HG03571 (cell line): ENCODE results near the gene GABBR2.

Experiments
- ATAC-seq: cut with Tn5 transposase; IDR thresholded peaks from one replicate; pipeline ENCODE4 v1.9.1; 2021; ENCODE audit not compliant: unreplicated experiment

GABBR2 gene

DNA sequence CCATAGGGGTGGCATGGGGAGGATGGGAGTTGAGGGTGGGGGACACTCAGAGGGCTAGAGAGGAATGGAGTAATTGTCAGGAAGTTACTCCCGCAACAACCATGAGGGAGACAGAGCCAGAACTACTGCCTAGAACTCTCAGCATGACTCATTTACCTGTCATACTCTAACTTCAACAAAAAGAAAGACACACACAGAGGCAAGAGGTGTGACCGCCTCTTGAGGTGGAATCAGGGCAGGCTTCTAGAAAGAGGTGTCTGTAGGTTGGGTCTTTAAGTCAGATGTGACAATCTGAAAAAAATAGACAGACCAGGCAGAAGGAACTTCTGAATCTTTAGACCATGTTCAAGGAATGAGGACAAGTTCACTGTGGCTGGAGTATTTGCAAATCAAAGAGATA, 73.4 kb downstream of the GABBR2 start:
- ATAC-seq = no peak

- ATAC-seq = no peak
These were observed 73.9 kb downstream of the GABBR2 start for GRCh38 chr9:98634685-98635336.

GRCh38 chr9:98632839-98633238, 75.9 kb downstream of the GABBR2 start:
- ATAC-seq = no peak

- ATAC-seq = no peak
These were observed 81.4 kb downstream of the GABBR2 start for GRCh38 chr9:98627296-98627695.

- ATAC-seq = no peak
These were observed 83.0 kb downstream of the GABBR2 start for GRCh38 chr9:98625728-98626127.

DNA sequence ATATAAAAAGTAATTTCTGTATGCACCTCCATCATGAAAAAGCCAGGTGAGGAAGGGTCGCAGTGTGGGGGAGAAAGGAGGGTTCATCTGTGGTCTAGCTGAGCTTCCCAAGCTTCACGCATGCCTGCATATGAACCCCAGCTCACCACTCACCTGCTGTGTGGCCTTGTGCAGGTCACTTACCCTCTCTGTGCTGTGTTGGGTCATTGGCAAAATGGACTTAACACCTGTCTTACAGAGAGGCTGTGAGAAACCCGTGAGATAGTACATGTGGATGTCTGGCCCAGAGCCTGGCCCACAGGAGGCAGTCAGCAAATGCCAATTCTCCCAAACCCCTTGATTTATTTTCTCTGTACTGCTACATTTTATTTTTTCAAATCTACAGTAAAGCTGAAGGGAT, 88.9 kb downstream of the GABBR2 start:
- ATAC-seq = no peak

- ATAC-seq = no peak
These were observed 93.1 kb downstream of the GABBR2 start for GRCh38 chr9:98615633-98616032.

GRCh38 chr9:98614941-98615340, 93.8 kb downstream of the GABBR2 start:
- ATAC-seq = no peak

GRCh38 chr9:98612061-98612752, 96.5 kb downstream of the GABBR2 start:
- no peak for ATAC-seq

DNA sequence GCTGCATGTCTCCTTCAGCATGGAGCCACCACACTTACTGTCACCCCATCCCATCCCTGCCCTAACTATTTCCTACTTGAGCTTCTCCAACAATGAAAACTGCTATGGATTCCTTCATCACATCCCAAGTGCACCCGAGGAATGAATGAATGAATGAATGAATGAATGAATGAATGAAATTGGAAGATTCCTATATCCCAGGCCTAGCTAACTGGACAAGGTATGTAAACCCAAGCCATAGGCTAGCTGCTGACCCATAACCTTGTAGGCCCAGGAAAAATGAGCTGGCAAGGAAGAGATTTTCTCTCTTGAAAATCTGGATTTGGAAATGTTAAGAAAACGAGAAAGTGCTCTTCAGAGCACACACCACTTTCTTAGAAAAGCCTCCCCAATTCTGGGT, 97.4 kb downstream of the GABBR2 start:
- ATAC-seq = no peak

DNA sequence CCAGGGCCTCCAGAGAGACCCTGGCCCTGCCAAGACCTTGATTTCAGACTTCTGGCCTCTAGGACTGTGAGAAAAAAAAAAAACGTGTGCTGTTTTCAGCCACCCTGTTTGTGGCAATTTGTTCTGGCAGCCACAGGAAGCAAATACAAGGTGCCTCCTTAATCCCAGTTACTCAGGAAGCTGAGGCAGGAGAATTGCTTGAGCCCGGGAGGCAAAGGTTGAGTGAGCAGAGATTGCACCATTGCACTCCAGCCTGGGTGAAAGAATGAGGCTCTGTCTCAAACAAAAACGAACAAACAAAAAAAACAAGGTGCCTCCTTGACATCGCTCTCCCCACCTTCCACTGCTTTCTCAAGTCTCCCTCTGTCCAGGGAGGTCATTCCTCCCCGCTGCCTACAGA, 98.0 kb downstream of the GABBR2 start:
- no peak for ATAC-seq

GRCh38 chr9:98610211-98610610, 98.5 kb downstream of the GABBR2 start:
- ATAC-seq = no peak

DNA sequence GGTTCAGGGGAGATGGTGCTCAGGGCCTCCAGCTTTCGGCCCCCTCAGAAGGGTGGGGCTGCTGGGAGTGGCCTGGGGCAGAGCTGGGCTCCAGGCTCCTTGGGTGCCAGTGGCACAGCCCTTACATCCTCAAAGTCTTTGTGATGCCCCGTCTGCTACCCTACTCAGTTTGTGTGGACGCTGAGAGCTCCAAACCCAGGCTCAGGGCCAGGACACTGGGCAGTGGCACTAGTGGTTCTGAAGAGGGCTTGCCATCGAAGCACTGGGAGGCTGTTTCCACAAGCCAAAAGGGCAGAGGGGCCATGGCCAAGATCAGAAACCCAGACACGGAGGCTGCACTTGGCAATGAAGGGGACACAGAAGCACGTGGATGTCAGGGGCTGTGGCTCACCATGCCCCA, 99.1 kb downstream of the GABBR2 start:
- ATAC-seq = no peak

- ATAC-seq = no peak
These were observed 100.9 kb downstream of the GABBR2 start for GRCh38 chr9:98607787-98608186.

GRCh38 chr9:98607152-98607551, 101.6 kb downstream of the GABBR2 start:
- ATAC-seq = no peak

DNA sequence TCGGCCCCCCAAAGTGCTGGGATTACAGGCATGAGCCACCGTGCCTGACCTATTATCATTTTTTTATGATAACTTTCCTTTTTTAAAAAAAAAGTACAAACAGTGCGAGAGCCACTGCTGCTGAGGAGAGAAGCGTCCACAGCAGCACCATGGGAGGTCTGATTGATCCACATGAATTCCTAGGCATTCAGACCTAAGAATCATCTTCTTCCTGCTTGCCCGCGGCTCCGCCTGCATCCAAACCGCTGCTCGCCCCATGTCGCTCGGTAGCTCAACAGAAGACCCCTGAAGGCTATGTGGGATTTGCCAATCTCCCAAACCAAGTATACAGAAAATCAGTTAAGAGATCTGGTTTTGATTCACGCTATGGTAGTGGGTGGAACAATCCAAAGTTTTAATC, 102.0 kb downstream of the GABBR2 start:
- ATAC-seq = no peak

DNA sequence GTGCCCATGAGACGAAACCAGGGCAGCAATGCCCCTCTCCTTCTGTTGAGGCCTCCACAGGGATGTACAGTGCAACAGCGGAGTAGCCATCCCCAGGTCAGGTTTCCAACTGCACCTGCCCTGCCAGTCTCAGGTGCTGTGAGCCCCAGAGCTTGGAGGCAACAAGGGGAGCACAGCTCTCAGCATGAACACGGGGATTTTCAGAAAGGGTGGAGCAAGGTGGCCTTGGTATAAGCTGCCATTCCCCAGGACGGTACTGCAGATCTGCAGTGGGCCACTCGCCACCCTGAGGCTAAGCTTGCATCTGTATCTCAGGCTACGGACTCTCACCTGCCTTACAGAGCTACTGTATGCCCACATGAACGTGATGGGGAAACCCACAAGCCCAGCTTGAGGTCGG, 103.6 kb downstream of the GABBR2 start:
- no peak for ATAC-seq

- ATAC-seq = no peak
These were observed 104.8 kb downstream of the GABBR2 start for GRCh38 chr9:98603821-98604383.

DNA sequence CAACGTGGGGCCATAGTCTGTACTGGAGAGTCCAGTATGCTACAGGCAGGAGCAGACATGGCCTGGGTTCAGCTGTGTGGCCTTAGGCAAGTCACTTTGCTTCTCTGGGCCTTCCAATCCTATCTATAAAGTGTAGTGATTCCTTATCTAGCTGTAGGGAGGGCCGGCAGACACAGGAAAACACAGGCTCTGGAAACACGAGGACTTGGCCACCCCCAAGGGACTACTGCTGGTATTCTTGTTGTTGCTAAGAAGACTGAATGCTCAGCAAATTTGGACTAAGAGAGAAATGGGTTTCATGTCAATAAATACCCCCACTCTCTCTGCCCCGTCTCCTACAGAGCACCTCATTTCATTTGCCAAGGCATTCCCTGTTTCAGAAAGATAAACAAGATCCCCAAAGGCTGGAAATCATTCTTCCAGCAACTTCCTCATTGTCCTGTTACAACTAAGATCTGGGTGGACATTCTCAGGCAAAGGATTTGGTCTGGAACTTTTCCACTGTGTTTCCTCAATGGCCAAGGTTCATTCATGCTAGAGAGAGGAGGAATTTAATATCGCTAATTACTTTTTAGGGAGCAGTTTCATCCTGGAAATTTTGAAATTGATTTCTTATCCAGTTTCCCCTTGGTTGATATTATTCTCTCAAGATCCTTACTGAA, 105.8 kb downstream of the GABBR2 start:
- ATAC-seq = no peak

GRCh38 chr9:98600631-98601030, 108.1 kb downstream of the GABBR2 start:
- no peak for ATAC-seq

- ATAC-seq = no peak
These were observed 109.0 kb downstream of the GABBR2 start for GRCh38 chr9:98599566-98600216.

- ATAC-seq = no peak
These were observed 109.9 kb downstream of the GABBR2 start for GRCh38 chr9:98598861-98599260.
